ENCODE data around the gene KSR1.
"Not testable (repeated sequence)": the region's sequence is repeated elsewhere in the genome, so short reads cannot be mapped to it uniquely, and the experiment has no call there.

The KSR1 gene

GRCh38 chr17:27670791-27671590 lies 214.7 kb downstream of the KSR1 start:
- TF ChIP-seq CTCF (IDR thresholded peaks at IDR 0.05; ENCODE audit: low read depth, low read length) (no peak), EZH2phosphoT487 (IDR thresholded peaks at IDR 0.05; ENCODE audit: low read depth) (no peak)
- H2AFZ ChIP-seq (ENCODE audit: low read depth, low read length) = no peak overlapping the region

GRCh38 chr17:27671591-27671910 lies 215.3 kb downstream of the KSR1 start:
- TF ChIP-seq EZH2phosphoT487 (IDR thresholded peaks at IDR 0.05; ENCODE audit: low read depth) = no peak
- no peak for TF ChIP-seq CTCF (IDR thresholded peaks at IDR 0.05; ENCODE audit: low read depth, low read length)

More at GRCh38 chr17:27670791-27671590, 214.7 kb downstream of the KSR1 start:
- Histone ChIP-seq H3K27me3 (ENCODE audit: low read depth, low read length) (no peaks in the 10 kb centered on the region), H4K20me1 (ENCODE audit: insufficient read depth, low read length) (no peaks in the 10 kb centered on the region), H3K36me3 (replicated peaks; ENCODE audit: low read depth, low read length) (no peaks in the 10 kb centered on the region), H3K27ac (ENCODE audit: low read length) (no peak overlapping the region), H3K4me1 (ENCODE audit: low read length) (no peaks in the 10 kb centered on the region), H3K9me3 (ENCODE audit: insufficient read depth, low read length) (no peaks in the 10 kb centered on the region), H3K4me2 (ENCODE audit: low read length) (no peak overlapping the region), H3K79me2 (ENCODE audit: low read length) (no peaks in the 10 kb centered on the region), H3K9ac (ENCODE audit: low read length) (no peak overlapping the region), H3K4me3 (ENCODE audit: low read length) (no peak overlapping the region)

GRCh38 chr17:27671977-27672480 lies 215.8 kb downstream of the KSR1 start:
- not testable (repeated sequence) for H4K20me1 ChIP-seq (ENCODE audit: insufficient read depth, low read length); H3K27me3 ChIP-seq (ENCODE audit: low read depth, low read length); H3K4me3 ChIP-seq (ENCODE audit: low read length); H3K9me3 ChIP-seq (ENCODE audit: insufficient read depth, low read length); H3K4me1 ChIP-seq (ENCODE audit: low read length); H3K79me2 ChIP-seq (ENCODE audit: low read length); H3K9ac ChIP-seq (ENCODE audit: low read length); H3K4me2 ChIP-seq (ENCODE audit: low read length); H3K36me3 ChIP-seq (replicated peaks; ENCODE audit: low read depth, low read length); H3K27ac ChIP-seq (ENCODE audit: low read length); H2AFZ ChIP-seq (ENCODE audit: low read depth, low read length)

More at GRCh38 chr17:27671591-27671910, 215.3 kb downstream of the KSR1 start:
- H3K4me2 ChIP-seq (ENCODE audit: low read length) = no peak overlapping the region
- H4K20me1 ChIP-seq (ENCODE audit: insufficient read depth, low read length) = no peaks in the 10 kb centered on the region
- no peak overlapping the region for H3K4me3 ChIP-seq (ENCODE audit: low read length)
- no peak overlapping the region for H2AFZ ChIP-seq (ENCODE audit: low read depth, low read length)
- no peaks in the 10 kb centered on the region for H3K27me3 ChIP-seq (ENCODE audit: low read depth, low read length)
- no peak overlapping the region for H3K9ac ChIP-seq (ENCODE audit: low read length)
- H3K27ac ChIP-seq (ENCODE audit: low read length) = no peak overlapping the region
- H3K79me2 ChIP-seq (ENCODE audit: low read length) = no peaks in the 10 kb centered on the region
- no peaks in the 10 kb centered on the region for H3K4me1 ChIP-seq (ENCODE audit: low read length)
- no peaks in the 10 kb centered on the region for H3K9me3 ChIP-seq (ENCODE audit: insufficient read depth, low read length)
- H3K36me3 ChIP-seq (replicated peaks; ENCODE audit: low read depth, low read length) = no peaks in the 10 kb centered on the region

- Histone ChIP-seq H3K4me2 (ENCODE audit: low read length) (no peak overlapping the region), H3K4me3 (ENCODE audit: low read length) (no peak overlapping the region), H3K9me3 (ENCODE audit: insufficient read depth, low read length) (no peaks in the 10 kb centered on the region), H3K27me3 (ENCODE audit: low read depth, low read length) (no peaks in the 10 kb centered on the region), H2AFZ (ENCODE audit: low read depth, low read length) (no peak overlapping the region), H3K27ac (ENCODE audit: low read length) (no peak overlapping the region), H4K20me1 (ENCODE audit: insufficient read depth, low read length) (no peaks in the 10 kb centered on the region), H3K36me3 (replicated peaks; ENCODE audit: low read depth, low read length) (no peaks in the 10 kb centered on the region), H3K9ac (ENCODE audit: low read length) (no peak overlapping the region), H3K79me2 (ENCODE audit: low read length) (no peaks in the 10 kb centered on the region), H3K4me1 (ENCODE audit: low read length) (no peaks in the 10 kb centered on the region)
- TF ChIP-seq CTCF (IDR thresholded peaks at IDR 0.05; ENCODE audit: low read depth, low read length) (no peak), EZH2phosphoT487 (IDR thresholded peaks at IDR 0.05; ENCODE audit: low read depth) (no peak)
These were observed 218.1 kb downstream of the KSR1 start for GRCh38 chr17:27674335-27674734.

Data from OCI-LY3 (cell line).